PC-3 (cell line): Measurements from ENCODE around the gene ARHGEF26.

Experiments used
- EZH2 ChIP-seq: fragments of 300-600 bp; sonication (generic); IDR thresholded peaks from one replicate; pipeline ENCODE4 v1.6.1; 2017; ENCODE audit warnings: antibody characterized with exemption, mild to moderate bottlenecking, low read length; ENCODE audit not compliant: unreplicated experiment
- TF ChIP-seq, protein P1 (sequence below): fragments of 300-600 bp; sonication (generic); conservative IDR thresholded peaks from 2 replicates; pipeline ENCODE4 v1.5.1; 2017; ENCODE audit warnings: antibody characterized with exemption, low read depth, mild to moderate bottlenecking, low read length

DNA sequence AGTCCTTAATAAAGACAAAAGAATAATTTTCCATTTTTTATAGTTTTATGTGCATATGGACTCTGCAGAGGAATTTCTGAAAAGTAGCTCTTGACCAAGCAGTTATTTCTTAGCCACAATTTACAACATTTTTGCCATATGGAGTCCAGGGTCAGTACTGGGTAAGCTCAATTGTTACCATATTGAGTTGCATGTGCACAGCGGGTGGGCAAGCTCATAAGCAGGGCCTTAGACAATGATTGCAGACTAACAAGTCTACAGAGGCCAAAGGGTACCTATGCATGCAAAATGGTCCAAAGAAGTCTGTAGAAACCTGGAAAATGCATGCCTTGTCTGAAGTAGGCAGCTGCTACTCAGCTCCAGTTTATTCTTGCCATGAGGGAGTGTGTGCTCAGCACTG lies 19.0 kb upstream of the ARHGEF26 start:
- TF ChIP-seq, protein P1, sequence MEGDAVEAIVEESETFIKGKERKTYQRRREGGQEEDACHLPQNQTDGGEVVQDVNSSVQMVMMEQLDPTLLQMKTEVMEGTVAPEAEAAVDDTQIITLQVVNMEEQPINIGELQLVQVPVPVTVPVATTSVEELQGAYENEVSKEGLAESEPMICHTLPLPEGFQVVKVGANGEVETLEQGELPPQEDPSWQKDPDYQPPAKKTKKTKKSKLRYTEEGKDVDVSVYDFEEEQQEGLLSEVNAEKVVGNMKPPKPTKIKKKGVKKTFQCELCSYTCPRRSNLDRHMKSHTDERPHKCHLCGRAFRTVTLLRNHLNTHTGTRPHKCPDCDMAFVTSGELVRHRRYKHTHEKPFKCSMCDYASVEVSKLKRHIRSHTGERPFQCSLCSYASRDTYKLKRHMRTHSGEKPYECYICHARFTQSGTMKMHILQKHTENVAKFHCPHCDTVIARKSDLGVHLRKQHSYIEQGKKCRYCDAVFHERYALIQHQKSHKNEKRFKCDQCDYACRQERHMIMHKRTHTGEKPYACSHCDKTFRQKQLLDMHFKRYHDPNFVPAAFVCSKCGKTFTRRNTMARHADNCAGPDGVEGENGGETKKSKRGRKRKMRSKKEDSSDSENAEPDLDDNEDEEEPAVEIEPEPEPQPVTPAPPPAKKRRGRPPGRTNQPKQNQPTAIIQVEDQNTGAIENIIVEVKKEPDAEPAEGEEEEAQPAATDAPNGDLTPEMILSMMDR: no peak
- TF ChIP-seq EZH2: no peak
